GM18511 (cell line): ENCODE measurements around the gene PPHLN1.
"Not testable (repeated sequence)": the region's sequence is repeated elsewhere in the genome, so short reads cannot be mapped to it uniquely, and the experiment has no call there.

ENCODE experiments used
- ATAC-seq: cut with Tn5 transposase; IDR thresholded peaks from one replicate; pipeline ENCODE4 v1.9.1; 2021; ENCODE audit warnings: mild to moderate bottlenecking, moderate library complexity; ENCODE audit not compliant: unreplicated experiment

Gene PPHLN1

GRCh38 chr12:42320796-42321195 is 5.2 kb upstream of the PPHLN1 start:
- ATAC-seq = no peak

DNA sequence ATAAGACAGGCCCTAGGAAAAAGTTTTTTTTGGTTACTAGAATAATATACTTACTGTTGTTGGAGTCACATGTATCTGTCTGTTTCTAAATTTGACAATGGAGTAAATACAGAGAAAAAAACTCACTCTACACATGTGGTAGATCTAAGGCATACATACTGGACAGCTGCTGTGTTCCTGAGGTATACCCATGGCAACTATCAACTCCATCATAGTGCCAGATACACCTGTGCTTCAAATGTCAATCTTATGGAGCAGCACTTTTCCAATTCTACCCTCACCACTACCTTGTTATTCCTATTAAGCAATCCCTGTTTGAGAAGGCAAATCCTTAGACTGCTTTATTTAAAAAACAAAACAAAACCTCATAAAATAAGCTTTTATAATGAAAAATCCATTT is 3.4 kb upstream of the PPHLN1 start:
- ATAC-seq = no peak

DNA sequence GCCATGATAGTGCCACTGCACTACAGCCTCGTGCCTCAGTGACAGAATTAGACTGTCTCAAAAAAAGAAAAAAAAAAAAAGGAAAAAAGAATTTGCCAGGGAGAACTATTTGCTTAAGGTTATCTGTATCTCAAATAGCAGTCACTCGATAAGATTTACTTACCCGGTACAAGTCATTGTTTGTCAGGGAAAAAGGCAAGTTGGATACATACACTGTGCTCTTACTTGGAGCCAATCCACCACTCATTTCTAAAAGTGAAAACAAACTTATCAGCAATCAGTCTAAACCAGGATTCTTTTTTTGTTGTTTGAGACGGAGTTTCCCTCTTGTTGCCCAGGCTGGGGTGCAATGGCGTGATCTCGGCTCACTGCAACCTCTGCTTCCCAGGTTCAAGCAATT is 2.1 kb upstream of the PPHLN1 start:
- no peak for ATAC-seq

DNA sequence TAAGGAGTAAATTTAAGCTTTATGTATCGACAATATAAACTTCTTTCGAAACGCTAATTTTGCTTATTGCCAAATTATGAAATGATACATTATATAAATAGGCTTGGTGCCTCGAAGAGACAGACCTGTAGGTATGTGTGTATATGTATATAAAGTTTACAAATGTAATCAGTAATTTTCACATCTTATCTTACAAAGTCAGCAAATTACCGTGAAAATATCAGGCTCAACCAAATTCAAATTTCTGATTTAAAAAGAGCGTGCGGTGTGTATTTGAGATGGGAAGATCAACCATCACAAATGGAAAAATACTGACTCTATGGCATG is 678 bp upstream of the PPHLN1 start:
- ATAC-seq = no peak

GRCh38 chr12:42326541-42327226 is 717 bp downstream of the PPHLN1 start:
- peak; percentile 30 for ATAC-seq

GRCh38 chr12:42327227-42327590 is 1.2 kb downstream of the PPHLN1 start:
- ATAC-seq = no peak

- ATAC-seq = not testable (repeated sequence)
Measured at GRCh38 chr12:42330097-42330496, 4.1 kb downstream of the PPHLN1 start.

- ATAC-seq = peak; percentile 85
Measured at GRCh38 chr12:42332301-42333285, 6.6 kb downstream of the PPHLN1 start.

DNA sequence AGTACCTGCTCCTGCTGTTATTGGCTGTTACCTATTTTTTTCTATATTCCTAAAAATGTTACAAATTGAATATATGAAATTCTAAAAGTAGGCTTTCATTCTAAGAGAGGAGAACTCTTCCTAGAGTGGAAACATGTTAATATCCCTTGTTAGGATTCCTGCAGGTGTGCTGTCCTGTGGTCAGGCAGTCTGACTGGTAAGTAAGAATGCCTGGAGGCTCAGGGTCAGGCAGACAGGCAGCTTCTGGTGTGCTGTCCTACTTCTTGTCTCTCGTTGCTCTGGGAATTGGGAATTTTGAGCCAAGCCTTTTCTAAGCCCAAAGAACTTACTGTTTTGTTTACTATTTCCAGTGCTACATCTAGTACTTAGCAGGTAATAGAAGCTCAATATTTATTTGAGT is 10.3 kb downstream of the PPHLN1 start:
- no peak for ATAC-seq

DNA sequence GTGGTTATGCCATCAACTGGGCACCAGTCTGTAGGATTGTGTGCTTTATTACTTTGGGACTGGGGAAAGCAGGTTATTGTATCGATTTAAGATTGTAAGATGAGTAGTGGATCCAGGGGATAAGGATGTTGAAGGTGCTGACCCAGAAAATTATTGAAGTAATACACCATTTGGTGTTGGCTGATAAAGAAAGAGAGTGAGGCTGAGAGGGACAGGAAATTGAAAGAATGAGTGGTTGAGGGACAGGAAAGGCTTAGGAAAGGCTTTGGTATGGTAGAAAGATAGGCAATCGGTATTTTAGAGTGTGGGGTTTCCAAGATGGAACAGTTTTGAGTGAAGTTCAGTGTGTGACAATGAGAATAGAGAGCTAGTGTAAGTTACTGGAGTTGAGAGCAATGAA is 12.3 kb downstream of the PPHLN1 start:
- no peak for ATAC-seq

GRCh38 chr12:42342028-42342427 is 16.1 kb downstream of the PPHLN1 start:
- no peak for ATAC-seq

- ATAC-seq = no peak
Measured at GRCh38 chr12:42343721-42344120, 17.8 kb downstream of the PPHLN1 start.

GRCh38 chr12:42346403-42347002 is 20.5 kb downstream of the PPHLN1 start:
- no peak for ATAC-seq

GRCh38 chr12:42349119-42350020 is 23.4 kb downstream of the PPHLN1 start:
- ATAC-seq = not testable (repeated sequence)

DNA sequence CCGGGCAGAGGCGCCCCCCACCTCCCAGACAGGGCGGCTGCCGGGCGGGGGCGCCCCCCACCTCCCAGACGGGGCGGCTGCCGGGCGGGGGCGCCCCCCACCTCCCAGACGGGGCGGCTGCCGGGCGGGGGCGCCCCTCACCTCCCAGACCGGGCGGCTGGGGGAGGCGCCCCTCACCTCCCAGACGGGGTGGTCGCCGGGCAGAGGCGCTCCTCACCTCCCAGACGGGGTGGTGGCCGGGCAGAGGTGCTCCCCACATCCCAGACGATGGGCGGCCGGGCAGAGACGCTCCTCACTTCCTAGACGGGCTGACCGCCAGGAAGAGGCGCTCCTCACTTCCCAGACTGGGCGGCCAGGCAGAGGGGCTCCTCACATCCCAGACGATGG is 24.0 kb downstream of the PPHLN1 start:
- not testable (repeated sequence) for ATAC-seq

DNA sequence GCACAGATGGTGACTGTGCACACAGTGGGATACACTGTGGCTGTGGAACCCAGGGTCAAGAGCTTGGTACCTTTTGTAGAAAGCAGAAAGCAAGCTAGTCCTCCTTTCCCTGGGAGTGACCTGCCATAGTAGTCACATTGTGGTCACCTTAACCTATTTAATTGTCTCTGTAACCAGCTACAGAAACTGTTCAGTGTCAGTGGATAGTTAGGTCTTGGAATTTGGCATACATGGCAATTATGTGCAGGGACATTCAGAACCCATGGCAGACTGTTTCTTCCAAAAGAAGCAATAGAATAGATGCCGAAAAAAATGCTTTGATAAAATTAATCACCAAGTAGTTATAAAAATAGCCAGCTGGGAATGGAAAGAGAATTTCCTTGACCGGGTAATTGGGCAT is 30.4 kb downstream of the PPHLN1 start:
- no peak for ATAC-seq

- ATAC-seq = peak; percentile 76
Measured at GRCh38 chr12:42360747-42361403, 34.9 kb downstream of the PPHLN1 start.

DNA sequence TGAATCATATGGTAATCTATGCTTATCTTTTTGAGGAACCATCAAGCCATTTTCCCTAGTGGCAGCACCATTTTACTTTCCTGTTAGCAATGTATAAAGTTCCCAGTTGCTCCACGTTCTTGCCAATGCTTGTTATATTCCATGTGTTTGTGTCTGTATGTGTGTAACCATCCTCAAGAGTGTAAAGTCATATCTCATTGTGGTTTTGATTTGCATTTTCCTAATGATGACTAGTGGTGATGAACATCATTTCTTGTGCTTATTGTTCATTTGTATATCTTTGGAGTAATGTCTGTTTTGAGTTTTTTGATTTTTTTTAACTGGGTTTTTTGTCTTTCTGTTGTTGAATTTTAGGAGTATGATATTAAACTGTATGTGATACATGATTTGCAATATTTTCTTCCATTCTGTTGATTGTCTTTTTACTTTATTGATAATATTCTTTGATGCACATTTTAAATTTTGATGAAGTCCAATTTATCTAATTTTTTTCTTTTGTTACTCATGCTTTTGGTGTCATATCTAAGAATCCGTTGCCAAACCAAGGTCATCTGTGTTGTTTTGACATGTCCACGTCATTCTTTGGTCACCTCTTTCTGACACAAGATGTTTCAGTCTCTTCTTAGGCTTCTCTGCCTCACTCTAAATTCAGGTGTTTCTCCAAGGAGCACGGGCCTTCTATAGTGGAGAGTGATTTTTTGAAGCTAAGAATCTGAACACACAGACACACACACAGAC is 36.1 kb downstream of the PPHLN1 start:
- ATAC-seq = no peak

GRCh38 chr12:42362647-42363260 is 36.8 kb downstream of the PPHLN1 start:
- ATAC-seq = no peak
